GM18867 (cell line): ENCODE data around the gene MAGI2.

Source experiments
- ATAC-seq: cut with Tn5 transposase; IDR thresholded peaks from one replicate; pipeline ENCODE4 v1.9.1; 2021; ENCODE audit warnings: mild to moderate bottlenecking, moderate library complexity; ENCODE audit not compliant: unreplicated experiment

Gene MAGI2

GRCh38 chr7:79453558-79454360 is at the start of gene MAGI2:
MAGI2 (minus strand) TSS chr7:79453667; CDS start chr7:79453320, 347 bp downstream.
- ATAC-seq = no peak

GRCh38 chr7:79502151-79502550 is 48.7 kb upstream of the MAGI2 start:
- no peak for ATAC-seq

GRCh38 chr7:79500759-79501158 is 47.3 kb upstream of the MAGI2 start:
- no peak for ATAC-seq

- no peak for ATAC-seq
Measured at GRCh38 chr7:79497728-79498127, 44.3 kb upstream of the MAGI2 start.

- no peak for ATAC-seq
Measured at GRCh38 chr7:79495544-79496272, 42.2 kb upstream of the MAGI2 start.

GRCh38 chr7:79494046-79494445 is 40.6 kb upstream of the MAGI2 start:
- no peak for ATAC-seq

- ATAC-seq = no peak
Measured at GRCh38 chr7:79489371-79489770, 35.9 kb upstream of the MAGI2 start.

- no peak for ATAC-seq
Measured at GRCh38 chr7:79478386-79478785, 24.9 kb upstream of the MAGI2 start.

- no peak for ATAC-seq
Measured at GRCh38 chr7:79475455-79475854, 22.0 kb upstream of the MAGI2 start.

- no peak for ATAC-seq
Measured at GRCh38 chr7:79471699-79472098, 18.2 kb upstream of the MAGI2 start.

- ATAC-seq = no peak
Measured at GRCh38 chr7:79471283-79471682, 17.8 kb upstream of the MAGI2 start.

- no peak for ATAC-seq
Measured at GRCh38 chr7:79465551-79465950, 12.1 kb upstream of the MAGI2 start.

GRCh38 chr7:79464051-79464450 is 10.6 kb upstream of the MAGI2 start:
- ATAC-seq = no peak

- ATAC-seq = no peak
Measured at GRCh38 chr7:79462390-79462789, 8.9 kb upstream of the MAGI2 start.

GRCh38 chr7:79461660-79462059 is 8.2 kb upstream of the MAGI2 start:
- no peak for ATAC-seq

GRCh38 chr7:79459381-79459780 is 5.9 kb upstream of the MAGI2 start:
- ATAC-seq = no peak

GRCh38 chr7:79458796-79459195 is 5.3 kb upstream of the MAGI2 start:
- ATAC-seq = no peak

- ATAC-seq = no peak
Measured at GRCh38 chr7:79455173-79455790, 1.8 kb upstream of the MAGI2 start.

GRCh38 chr7:79454361-79454960 is 994 bp upstream of the MAGI2 start:
- ATAC-seq = no peak

GRCh38 chr7:79453266-79453557 is 255 bp downstream of the MAGI2 start:
- ATAC-seq = no peak

GRCh38 chr7:79452495-79453265 is 787 bp downstream of the MAGI2 start:
- ATAC-seq = no peak
